Stimulated activated CD8-positive, alpha-beta memory T cell treated with anti-CD3 and anti-CD28 coated beads, Interleukin-7, amount 100 ng/mL, for 48 hours (primary cell): ENCODE data around the gene FBN3.

ENCODE experiments used
- DNase-seq, 2 donors: peaks; one replicate each; pipeline ENCODE4 v3.0.0-alpha.2; 2020; ENCODE audit warnings: low read depth in 1 of 2; ENCODE audit errors: extremely low read depth in 1 of 2

FBN3 gene

GRCh38 chr19:8148410-8149260 lies 757 bp downstream of the FBN3 start:
- DNase-seq = no peak

- no peak for DNase-seq
These were observed 1.3 kb downstream of the FBN3 start for GRCh38 chr19:8148088-8148409.

GRCh38 chr19:8147582-8147978 lies 1.8 kb downstream of the FBN3 start:
- no peak for DNase-seq

GRCh38 chr19:8146877-8147581 lies 2.4 kb downstream of the FBN3 start:
- no peak for DNase-seq

- DNase-seq = no peak
These were observed 5.0 kb downstream of the FBN3 start for GRCh38 chr19:8144273-8144995.

- no peak for DNase-seq
These were observed 6.4 kb downstream of the FBN3 start for GRCh38 chr19:8143041-8143440.

GRCh38 chr19:8142513-8142900 lies 6.9 kb downstream of the FBN3 start:
- no peak for DNase-seq

GRCh38 chr19:8141726-8142512 lies 7.5 kb downstream of the FBN3 start:
- no peak for DNase-seq

GRCh38 chr19:8138201-8138600 lies 11.2 kb downstream of the FBN3 start:
- DNase-seq = no peak

- no peak for DNase-seq
These were observed 12.0 kb downstream of the FBN3 start for GRCh38 chr19:8137425-8137824.

- DNase-seq = no peak
These were observed 13.3 kb downstream of the FBN3 start for GRCh38 chr19:8135946-8136618.

GRCh38 chr19:8132858-8133458 lies 16.4 kb downstream of the FBN3 start:
- no peak for DNase-seq

GRCh38 chr19:8131517-8131916 lies 17.9 kb downstream of the FBN3 start:
- no peak for DNase-seq

- DNase-seq = no peak
These were observed 20.3 kb downstream of the FBN3 start for GRCh38 chr19:8129061-8129618.

GRCh38 chr19:8128551-8128950 lies 20.8 kb downstream of the FBN3 start:
- no peak for DNase-seq

- no peak for DNase-seq
These were observed 22.1 kb downstream of the FBN3 start for GRCh38 chr19:8127311-8127710.

GRCh38 chr19:8126511-8126910 lies 22.9 kb downstream of the FBN3 start:
- DNase-seq = no peak

- no peak for DNase-seq
These were observed 23.4 kb downstream of the FBN3 start for GRCh38 chr19:8126008-8126407.

- DNase-seq = no peak
These were observed 25.7 kb downstream of the FBN3 start for GRCh38 chr19:8123683-8124082.
